ENCODE data around the gene TCEAL1. TPM values are rescaled to one million over a fixed set of nuclear protein-coding genes. Genes with fewer than 3 reads are reported as not detected.
A peak's percentile ranks its signal among the peaks of the same experiment; 100 is the strongest.
"Not testable (repeated sequence)": the region's sequence is repeated elsewhere in the genome, so short reads cannot be mapped to it uniquely, and the experiment has no call there.

Gene TCEAL1
- total RNA-seq, 2 donors from 2014 or later: 14.8 to 28.0 TPM

GRCh38 chrX:103586659-103587058 lies 42.1 kb upstream of the TCEAL1 start:
- Histone ChIP-seq H3K9me3 (no peaks in the 10 kb centered on the region), H3K27me3 (no peaks in the 10 kb centered on the region), H3K4me3 (no peak overlapping the region), H3K27ac (peak overlapping the region in 2 of 4 donors; percentile 77 to 82), H3K4me1 (peaks cover 8% of the 10 kb centered on the region), H3K36me3 (replicated peaks in 1 of 2; ENCODE audit: insufficient read depth in 1 of 2, low read depth in 2 of 2) (no peaks in the 10 kb centered on the region)
- ATAC-seq (no peak), DNase-seq (no peak)
- intact Hi-C loops (cut with DNase I): no loop called here
- TF ChIP-seq POLR2A (IDR thresholded peaks at IDR 0.05) (no peak), CTCF (IDR thresholded peaks at IDR 0.05) (no peak)
- 60 to 65% methylated on average over 4 of the region's 4 CpGs for WGBS, 2 donors

GRCh38 chrX:103592295-103592694 lies 36.5 kb upstream of the TCEAL1 start:
- H3K27ac ChIP-seq; DNase-seq; H3K9me3 ChIP-seq; H3K4me3 ChIP-seq; H3K27me3 ChIP-seq; ATAC-seq; H3K36me3 ChIP-seq (replicated peaks in 1 of 2; ENCODE audit: insufficient read depth in 1 of 2, low read depth in 2 of 2); intact Hi-C loops (cut with DNase I); H3K4me1 ChIP-seq: not testable (repeated sequence)
- WGBS, 2 donors: 100% methylated on average over 1 of the region's 1 CpG

GRCh38 chrX:103595202-103595601 lies 33.6 kb upstream of the TCEAL1 start:
- 93 to 95% methylated on average over 3 to 6 of the region's 6 CpGs for WGBS, 2 donors
- intact Hi-C loops (cut with DNase I): not testable (repeated sequence)

GRCh38 chrX:103607364-103608305 lies 21.1 kb upstream of the TCEAL1 start, which contains the start of gene TCEAL3:
Gene TCEAL3 (plus strand): TSS chrX:103607963. CDS start chrX:103609065, 1,102 bp downstream.
- TF ChIP-seq CTCF (IDR thresholded peaks at IDR 0.05) (no peak), POLR2A (IDR thresholded peaks at IDR 0.05) (peak; percentile 22 to 75 (median 72))
- no peaks in the 10 kb centered on the region for H3K4me1 ChIP-seq
- peak within 1 kb of the TSS; percentile 37 to 55 for H3K4me3 ChIP-seq
- no peaks in the 10 kb centered on the region for H3K36me3 ChIP-seq (replicated peaks in 1 of 2; ENCODE audit: insufficient read depth in 1 of 2, low read depth in 2 of 2)
- 1% methylated on average over 18 to 21 of the region's 59 CpGs for WGBS, 2 donors
- DNase-seq: peak; percentile 55 to 70 (median 62)
- peaks cover 0 to 4% of the 10 kb centered on the region in 2 donors for H3K27me3 ChIP-seq
- H3K27ac ChIP-seq: peak within 1 kb of the TSS; percentile 39 to 87 (median 85)
- ATAC-seq: peak; percentile 91
- intact Hi-C loops (cut with DNase I): no loop called here
- no peaks in the 10 kb centered on the region for H3K9me3 ChIP-seq

More at GRCh38 chrX:103595202-103595601, 33.6 kb upstream of the TCEAL1 start:
- not testable (repeated sequence) for H3K36me3 ChIP-seq (replicated peaks in 1 of 2; ENCODE audit: insufficient read depth in 1 of 2, low read depth in 2 of 2); H3K9me3 ChIP-seq; DNase-seq; H3K27me3 ChIP-seq; H3K27ac ChIP-seq; ATAC-seq; H3K4me1 ChIP-seq; H3K4me3 ChIP-seq

GRCh38 chrX:103608306-103608963 lies 20.3 kb upstream of the TCEAL1 start:
- H3K9me3 ChIP-seq: no peaks in the 10 kb centered on the region
- intact Hi-C loops (cut with DNase I): no loop called here
- WGBS, 2 donors: 4 to 11% methylated on average over 8 to 18 of the region's 21 CpGs
- H3K4me1 ChIP-seq: no peaks in the 10 kb centered on the region
- H3K36me3 ChIP-seq (replicated peaks in 1 of 2; ENCODE audit: insufficient read depth in 1 of 2, low read depth in 2 of 2): no peaks in the 10 kb centered on the region
- H3K27ac ChIP-seq: peak overlapping the region; percentile 39 to 87 (median 85)
- H3K4me3 ChIP-seq: peak overlapping the region; percentile 37 to 55
- H3K27me3 ChIP-seq: peaks cover 0 to 4% of the 10 kb centered on the region in 2 donors
- DNase-seq (peak; percentile 20 to 46 (median 24)), ATAC-seq (peak; percentile 38)
- TF ChIP-seq CTCF (IDR thresholded peaks at IDR 0.05) (no peak), POLR2A (IDR thresholded peaks at IDR 0.05) (no peak)

Data from body of pancreas (tissue), 4 donors.